AG09309 (cell line): ENCODE results near the gene ACBD6.

Source experiments
- DNase-seq: peaks from one replicate; pipeline ENCODE4 v3.0.0-alpha.2; 2010; ENCODE audit warnings: low read depth
- H3K4me3 ChIP-seq: 2 replicates; pipeline ENCODE4 v1.5.1; 2011; ENCODE audit warnings: mild to moderate bottlenecking, low read depth, low read length, moderate library complexity; ENCODE audit not compliant: control insufficient read depth
- TF ChIP-seq, protein P1 (sequence below): IDR thresholded peaks from 2 replicates; pipeline ENCODE4 v1.5.1; 2011; ENCODE audit warnings: mild to moderate bottlenecking, low read depth, low read length, inconsistent platforms; ENCODE audit not compliant: insufficient read depth, control insufficient read depth; ENCODE audit errors: missing control alignments

The ACBD6 gene

DNA sequence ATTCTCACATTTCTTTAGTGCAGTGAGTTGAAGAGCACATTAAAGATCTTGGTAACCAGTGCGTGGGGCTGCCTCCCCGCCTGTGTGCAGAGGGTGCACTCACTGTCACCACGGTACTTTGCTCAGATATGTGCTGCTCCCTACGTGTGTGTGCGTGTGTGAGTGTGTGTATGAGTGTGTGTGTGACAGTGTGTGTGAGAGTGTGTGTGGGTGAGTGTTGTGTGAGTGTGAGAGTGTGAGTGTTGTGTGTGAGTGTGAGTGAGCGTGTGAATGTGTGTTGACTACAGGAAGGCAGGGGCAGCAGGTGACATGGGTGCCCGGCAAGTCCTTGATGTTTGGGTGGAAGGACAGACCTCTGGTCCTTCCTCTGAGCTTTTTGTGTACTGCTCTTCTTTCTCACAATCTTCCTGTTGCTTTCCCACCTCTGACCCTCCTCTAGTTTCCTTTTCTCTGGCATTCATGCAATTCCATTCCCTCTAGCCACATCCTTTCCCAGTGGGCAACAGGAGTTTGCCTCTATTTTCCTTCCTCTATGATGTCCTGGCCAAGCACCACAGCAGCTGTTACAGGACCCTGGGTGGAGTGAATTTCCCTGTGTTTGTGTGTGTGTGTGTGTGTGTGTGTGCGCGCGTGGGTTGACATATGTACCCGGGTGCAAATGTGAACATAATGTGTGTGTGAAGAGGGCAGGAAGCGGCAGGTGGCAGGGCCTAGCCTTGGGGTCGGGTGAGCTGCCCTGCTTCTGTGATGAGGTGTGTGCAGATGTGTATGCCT lies 252.5 kb downstream of the ACBD6 start:
- DNase-seq: no peak
- no peak overlapping the region for H3K4me3 ChIP-seq
- TF ChIP-seq, protein P1, sequence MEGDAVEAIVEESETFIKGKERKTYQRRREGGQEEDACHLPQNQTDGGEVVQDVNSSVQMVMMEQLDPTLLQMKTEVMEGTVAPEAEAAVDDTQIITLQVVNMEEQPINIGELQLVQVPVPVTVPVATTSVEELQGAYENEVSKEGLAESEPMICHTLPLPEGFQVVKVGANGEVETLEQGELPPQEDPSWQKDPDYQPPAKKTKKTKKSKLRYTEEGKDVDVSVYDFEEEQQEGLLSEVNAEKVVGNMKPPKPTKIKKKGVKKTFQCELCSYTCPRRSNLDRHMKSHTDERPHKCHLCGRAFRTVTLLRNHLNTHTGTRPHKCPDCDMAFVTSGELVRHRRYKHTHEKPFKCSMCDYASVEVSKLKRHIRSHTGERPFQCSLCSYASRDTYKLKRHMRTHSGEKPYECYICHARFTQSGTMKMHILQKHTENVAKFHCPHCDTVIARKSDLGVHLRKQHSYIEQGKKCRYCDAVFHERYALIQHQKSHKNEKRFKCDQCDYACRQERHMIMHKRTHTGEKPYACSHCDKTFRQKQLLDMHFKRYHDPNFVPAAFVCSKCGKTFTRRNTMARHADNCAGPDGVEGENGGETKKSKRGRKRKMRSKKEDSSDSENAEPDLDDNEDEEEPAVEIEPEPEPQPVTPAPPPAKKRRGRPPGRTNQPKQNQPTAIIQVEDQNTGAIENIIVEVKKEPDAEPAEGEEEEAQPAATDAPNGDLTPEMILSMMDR: no peak

DNA sequence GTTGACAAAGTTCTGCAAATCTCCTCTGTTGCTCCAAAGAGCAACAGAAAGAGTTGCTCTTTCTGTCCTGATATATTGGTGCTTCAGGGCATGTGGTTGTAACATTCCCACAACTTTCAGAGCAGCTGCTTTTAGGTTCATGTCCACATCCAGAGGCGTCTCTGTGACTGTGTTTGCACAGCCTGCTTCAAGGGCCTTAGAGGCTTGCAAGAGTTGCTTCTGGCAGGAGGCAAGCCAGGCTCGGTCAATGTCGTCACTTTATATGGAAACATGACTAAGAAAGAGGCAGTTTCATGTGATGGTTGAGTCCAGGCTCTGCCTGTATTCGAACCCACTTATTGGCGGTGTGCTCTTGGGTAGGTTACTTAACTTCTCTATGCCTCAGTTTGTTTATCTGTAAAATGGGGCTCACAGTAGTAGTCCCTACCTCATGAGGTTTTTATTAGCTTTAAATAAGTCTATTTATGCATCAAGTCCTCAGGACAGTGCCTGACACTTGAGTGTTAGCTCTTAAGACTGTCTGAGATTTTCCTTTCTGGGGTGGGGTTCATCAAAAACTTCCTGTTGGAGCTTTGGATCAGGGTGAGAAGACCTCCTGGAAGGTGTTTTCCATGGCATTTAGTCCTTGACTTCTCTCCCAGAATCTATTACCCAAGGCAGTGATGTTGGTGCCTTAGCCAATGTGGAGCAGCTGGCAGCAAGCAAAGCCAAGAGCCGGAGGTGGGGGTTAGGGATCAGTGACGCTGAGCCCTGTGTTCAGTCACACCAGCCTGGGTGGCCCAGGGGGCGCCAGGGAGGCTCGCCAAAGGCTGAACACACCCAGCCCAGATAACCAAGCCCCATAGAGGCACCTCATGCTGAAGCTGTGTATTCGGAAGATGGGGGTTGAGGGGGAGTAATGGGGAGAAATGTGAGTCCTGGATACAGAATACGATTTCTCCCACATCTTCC lies 253.4 kb downstream of the ACBD6 start:
- H3K4me3 ChIP-seq: no peak overlapping the region
- TF ChIP-seq, protein P1: no peak
- DNase-seq: no peak

DNA sequence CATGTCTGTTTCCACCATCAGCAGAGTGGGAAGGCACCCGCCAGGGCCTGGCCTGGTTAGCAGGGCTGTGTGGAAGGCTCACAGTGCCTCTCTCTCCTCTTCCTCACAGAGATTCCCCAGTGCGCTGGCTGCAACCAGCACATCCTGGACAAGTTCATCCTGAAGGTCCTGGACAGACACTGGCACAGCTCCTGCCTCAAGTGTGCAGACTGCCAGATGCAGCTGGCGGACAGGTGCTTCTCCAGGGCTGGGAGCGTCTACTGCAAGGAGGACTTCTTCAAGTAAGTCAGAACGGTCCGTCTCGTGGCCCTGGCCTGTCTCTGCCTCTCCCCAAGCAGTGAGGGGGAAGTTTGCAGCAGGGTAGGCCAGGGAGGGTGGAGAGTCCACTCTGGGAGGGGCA lies 254.2 kb downstream of the ACBD6 start:
- TF ChIP-seq, protein P1: no peak
- no peak for DNase-seq
- no peak overlapping the region for H3K4me3 ChIP-seq

DNA sequence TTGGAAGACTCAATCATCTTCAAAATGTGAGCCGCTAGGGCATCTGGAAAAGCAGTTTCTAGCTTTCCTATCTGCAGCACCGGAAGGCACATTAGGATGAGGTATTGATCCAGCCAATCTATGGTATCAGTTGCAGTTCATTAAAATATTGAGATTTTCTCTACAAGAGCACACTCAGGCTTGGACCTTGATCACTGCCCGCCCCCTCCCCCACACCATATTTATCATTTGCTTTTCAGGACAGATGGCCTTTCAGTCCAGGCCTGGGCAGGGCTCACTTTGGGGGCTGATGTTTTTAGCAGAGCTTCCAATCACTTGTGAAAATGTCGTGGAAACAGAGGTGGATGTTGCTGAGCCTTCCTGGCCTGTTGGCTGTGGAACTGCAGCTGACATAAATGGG lies 254.8 kb downstream of the ACBD6 start:
- DNase-seq: no peak
- no peak overlapping the region for H3K4me3 ChIP-seq
- TF ChIP-seq, protein P1: no peak

DNA sequence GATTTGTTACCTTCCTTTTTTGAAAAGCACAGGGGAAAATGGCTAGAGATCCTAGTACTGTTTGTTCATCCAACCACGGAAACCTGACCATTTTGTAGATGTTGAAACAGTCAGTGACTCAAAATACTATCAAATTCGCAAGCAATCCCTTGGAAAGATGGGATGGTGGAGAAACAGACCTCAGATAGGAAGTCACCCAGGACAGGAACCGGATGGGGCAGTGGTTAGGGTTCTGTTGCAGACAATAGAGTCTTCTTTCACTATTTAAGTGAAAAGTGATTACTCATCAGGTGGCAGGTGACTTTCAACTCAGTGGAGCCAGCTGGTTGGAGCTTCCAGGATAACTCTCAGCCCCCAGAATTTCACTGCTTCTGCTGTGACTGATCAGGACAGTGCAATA lies 255.3 kb downstream of the ACBD6 start:
- DNase-seq: no peak
- TF ChIP-seq, protein P1: no peak
- H3K4me3 ChIP-seq: no peak overlapping the region

DNA sequence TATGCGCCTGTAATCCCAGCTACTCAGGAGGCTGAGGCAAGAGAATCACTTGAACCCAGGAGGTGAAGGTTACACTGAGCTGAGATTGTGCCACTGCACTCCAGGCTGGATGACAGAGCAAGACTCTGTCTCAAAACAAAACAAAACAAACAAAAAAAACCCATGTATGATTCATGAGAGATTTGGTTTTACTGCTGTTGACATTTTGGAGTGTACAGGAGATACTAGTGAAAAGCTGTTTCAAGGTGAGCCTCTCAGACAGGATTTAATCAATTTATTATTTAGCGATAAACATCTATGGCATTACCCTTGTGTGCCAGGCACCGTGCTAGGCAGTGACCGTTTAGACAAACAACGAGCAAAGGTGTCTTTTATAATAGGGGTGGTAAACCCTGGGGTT lies 255.8 kb downstream of the ACBD6 start:
- TF ChIP-seq, protein P1: no peak
- DNase-seq: no peak
- H3K4me3 ChIP-seq: no peak overlapping the region
